ENCODE results near the gene SDR39U1. TPM values are rescaled to one million over a fixed set of nuclear protein-coding genes. Genes with fewer than 3 reads are reported as not detected.

SDR39U1 gene
- total and polyA plus RNA-seq, 4 donors: 24.0 to 163 (median 54.1) TPM

DNA sequence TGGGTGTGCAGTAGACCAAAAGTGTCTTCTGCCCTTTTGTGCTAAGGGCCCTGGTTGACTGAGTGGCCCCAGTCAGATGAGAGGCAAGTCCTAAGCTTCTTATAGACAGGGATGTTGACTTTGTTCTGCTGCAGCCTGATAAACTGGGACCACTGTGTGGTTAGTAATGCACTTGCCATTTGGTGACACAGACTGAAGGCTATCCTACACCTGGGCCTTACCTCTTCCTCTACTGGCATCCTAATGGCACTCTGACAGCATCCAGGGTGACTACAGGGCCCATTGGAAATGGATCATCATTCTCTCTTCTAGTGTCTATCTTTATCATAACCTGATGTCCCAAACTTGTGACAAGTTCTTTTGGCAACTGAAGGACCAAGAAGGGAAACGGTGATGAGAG, 3.3 kb downstream of the SDR39U1 start:
- peaks cover 0 to 11% of the 10 kb centered on the region in 2 donors for H3K36me3 ChIP-seq (ENCODE audit: control insufficient read depth in 1 of 2, insufficient read depth in 2 of 2, low read length in 1 of 2)
- DNase-seq: no peak

DNA sequence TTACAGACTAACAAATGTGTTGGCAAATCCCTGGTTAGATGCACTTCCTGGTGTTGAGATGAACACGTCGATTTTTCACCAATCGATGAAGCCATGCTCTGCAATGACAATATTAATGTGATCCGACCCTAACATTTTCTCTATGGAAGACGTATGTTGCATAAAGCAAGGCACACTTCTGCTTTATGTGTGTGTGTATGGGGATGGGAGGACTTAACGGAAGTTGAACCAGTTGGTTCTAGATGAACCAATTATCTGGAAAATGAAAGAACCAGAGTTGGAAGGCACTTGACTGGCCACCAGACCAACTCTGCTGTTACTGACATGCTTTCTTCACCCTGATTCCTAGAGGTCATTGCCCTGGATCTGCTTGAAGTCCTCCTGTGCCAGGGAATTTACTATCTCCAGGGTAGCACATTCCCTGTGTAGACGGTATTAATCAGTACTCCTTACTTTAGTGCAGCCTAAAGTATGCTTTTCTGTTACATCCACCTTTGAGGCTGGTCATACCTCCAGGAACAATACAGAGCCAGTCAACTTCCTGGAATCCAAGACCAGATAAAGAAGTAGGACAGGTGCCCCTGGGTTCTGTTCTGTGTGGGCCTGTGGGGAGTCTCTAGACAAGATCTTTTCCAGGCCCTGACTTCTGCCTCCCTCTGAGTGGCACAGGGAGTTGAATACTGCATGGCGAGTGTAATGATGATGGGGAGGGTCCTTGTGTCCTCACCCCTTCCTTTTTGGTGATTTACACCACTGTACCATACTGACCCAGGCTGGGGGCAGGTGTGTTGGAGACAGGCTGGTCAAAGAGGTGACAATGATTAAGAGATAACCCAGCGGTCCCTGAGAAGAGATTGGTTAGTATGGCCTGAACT, 4.1 kb downstream of the SDR39U1 start:
- H3K9me3 ChIP-seq (ENCODE audit: control insufficient read depth, low read length): no peaks in the 10 kb centered on the region
- no peaks in the 10 kb centered on the region for H3K4me1 ChIP-seq (ENCODE audit: control insufficient read depth in 1 of 2, insufficient read depth in 2 of 2, low read length in 2 of 2)
- ATAC-seq (ENCODE audit: low FRiP score) (no peak), DNase-seq (no peak)
- no peak overlapping the region for H3K27ac ChIP-seq (ENCODE audit: low read depth in 1 of 2, low read length in 2 of 2)
- no peak overlapping the region for H3K4me3 ChIP-seq (ENCODE audit: low read length in 2 of 2)
- peaks cover 0 to 11% of the 10 kb centered on the region in 2 donors for H3K36me3 ChIP-seq (ENCODE audit: control insufficient read depth in 1 of 2, insufficient read depth in 2 of 2, low read length in 1 of 2)
- 55 to 68% methylated on average over 9 of the region's 9 CpGs for WGBS, 2 donors
- intact Hi-C loops (cut with DNase I): loop anchor here in 1 of 2 donors (10.0 kb wide), 1 partner anchor 324 kb away; the partner anchor contains the start of genes DCAF11 and NRL
- no peaks in the 10 kb centered on the region for H3K27me3 ChIP-seq (ENCODE audit: control insufficient read depth in 1 of 2, insufficient read depth in 2 of 2, low read length in 1 of 2)

More for the DNA sequence above, 3.3 kb downstream of the SDR39U1 start:
- no peaks in the 10 kb centered on the region for H3K9me3 ChIP-seq (ENCODE audit: control insufficient read depth, low read length)
- H3K27me3 ChIP-seq (ENCODE audit: control insufficient read depth in 1 of 2, insufficient read depth in 2 of 2, low read length in 1 of 2): no peaks in the 10 kb centered on the region
- WGBS, 2 donors: 35% methylated on average over 1 of the region's 1 CpG
- no peak for ATAC-seq (ENCODE audit: low FRiP score)
- no peak overlapping the region for H3K4me3 ChIP-seq (ENCODE audit: low read length in 2 of 2)
- no peak overlapping the region for H3K27ac ChIP-seq (ENCODE audit: low read depth in 1 of 2, low read length in 2 of 2)
- intact Hi-C loops (cut with DNase I): loop anchor here in 1 of 2 donors (10.0 kb wide), 1 partner anchor 324 kb away; the partner anchor contains the start of genes DCAF11 and NRL
- no peaks in the 10 kb centered on the region for H3K4me1 ChIP-seq (ENCODE audit: control insufficient read depth in 1 of 2, insufficient read depth in 2 of 2, low read length in 2 of 2)

GRCh38 chr14:24437736-24438067, 4.9 kb downstream of the SDR39U1 start:
- Histone ChIP-seq H3K36me3 (ENCODE audit: control insufficient read depth in 1 of 2, insufficient read depth in 2 of 2, low read length in 1 of 2) (peaks cover 0 to 11% of the 10 kb centered on the region in 2 donors), H3K9me3 (ENCODE audit: control insufficient read depth, low read length) (no peaks in the 10 kb centered on the region), H3K4me3 (ENCODE audit: low read length in 2 of 2) (no peak overlapping the region), H3K27ac (ENCODE audit: low read depth in 1 of 2, low read length in 2 of 2) (no peak overlapping the region), H3K27me3 (ENCODE audit: control insufficient read depth in 1 of 2, insufficient read depth in 2 of 2, low read length in 1 of 2) (no peaks in the 10 kb centered on the region), H3K4me1 (ENCODE audit: control insufficient read depth in 1 of 2, insufficient read depth in 2 of 2, low read length in 2 of 2) (no peaks in the 10 kb centered on the region)
- intact Hi-C loops (cut with DNase I): loop anchor here (2.0 to 10.0 kb wide), 2 partner anchors 105 to 323 kb away; partner anchors contain the start of genes DCAF11 (in 1 of the 2) and NRL (in 1 of the 2)
- DNase-seq (no peak), ATAC-seq (ENCODE audit: low FRiP score) (no peak)
- 69 to 73% methylated on average over 2 of the region's 2 CpGs for WGBS, 2 donors

DNA sequence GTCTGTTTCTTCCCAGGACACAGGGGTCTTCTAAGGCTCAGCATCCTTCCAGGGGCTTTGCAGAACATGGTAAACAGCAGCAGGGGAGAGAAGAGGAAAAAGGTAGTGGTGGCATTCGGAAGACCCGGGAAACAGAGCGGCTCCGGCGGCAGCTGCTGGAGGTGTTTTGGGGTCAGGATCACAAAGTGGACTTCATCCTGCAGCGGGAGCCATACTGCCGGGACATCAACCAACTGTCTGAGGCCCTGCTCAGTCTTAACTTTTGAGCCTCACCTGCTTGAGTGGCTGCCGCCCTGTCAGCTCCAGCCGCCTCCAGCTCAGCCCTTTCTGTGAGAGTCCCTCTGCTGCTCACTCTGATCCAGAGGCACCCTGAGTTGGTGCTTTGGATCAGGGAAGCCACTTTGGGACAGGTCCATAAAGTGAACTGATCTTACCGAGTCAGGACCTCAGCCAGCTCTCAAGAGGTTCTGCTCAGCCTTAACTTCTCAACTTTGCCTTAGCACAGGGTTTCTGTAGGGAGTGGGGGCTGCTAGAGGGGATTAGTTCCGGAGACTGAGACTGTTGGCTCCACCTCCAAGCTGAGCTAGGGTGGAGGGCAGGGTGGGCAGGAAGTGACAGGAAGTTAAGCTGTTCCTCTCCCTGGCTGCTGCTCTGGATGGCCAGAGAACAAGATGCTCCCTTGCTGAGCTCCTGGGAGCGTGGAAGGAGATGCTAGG, 5.4 kb downstream of the SDR39U1 start:
- WGBS, 2 donors: 67 to 68% methylated on average over 12 of the region's 12 CpGs
- peaks cover 0 to 11% of the 10 kb centered on the region in 2 donors for H3K36me3 ChIP-seq (ENCODE audit: control insufficient read depth in 1 of 2, insufficient read depth in 2 of 2, low read length in 1 of 2)
- no peak overlapping the region for H3K4me3 ChIP-seq (ENCODE audit: low read length in 2 of 2)
- ATAC-seq (ENCODE audit: low FRiP score): no peak
- H3K9me3 ChIP-seq (ENCODE audit: control insufficient read depth, low read length): no peaks in the 10 kb centered on the region
- no peak for DNase-seq
- H3K27ac ChIP-seq (ENCODE audit: low read depth in 1 of 2, low read length in 2 of 2): no peak overlapping the region
- intact Hi-C loops (cut with DNase I): loop anchor here (2.0 to 10.0 kb wide), 2 partner anchors 104 to 322 kb away; partner anchors contain the start of genes DCAF11 (in 1 of the 2) and NRL (in 1 of the 2)
- H3K27me3 ChIP-seq (ENCODE audit: control insufficient read depth in 1 of 2, insufficient read depth in 2 of 2, low read length in 1 of 2): no peaks in the 10 kb centered on the region
- H3K4me1 ChIP-seq (ENCODE audit: control insufficient read depth in 1 of 2, insufficient read depth in 2 of 2, low read length in 2 of 2): no peaks in the 10 kb centered on the region

DNA sequence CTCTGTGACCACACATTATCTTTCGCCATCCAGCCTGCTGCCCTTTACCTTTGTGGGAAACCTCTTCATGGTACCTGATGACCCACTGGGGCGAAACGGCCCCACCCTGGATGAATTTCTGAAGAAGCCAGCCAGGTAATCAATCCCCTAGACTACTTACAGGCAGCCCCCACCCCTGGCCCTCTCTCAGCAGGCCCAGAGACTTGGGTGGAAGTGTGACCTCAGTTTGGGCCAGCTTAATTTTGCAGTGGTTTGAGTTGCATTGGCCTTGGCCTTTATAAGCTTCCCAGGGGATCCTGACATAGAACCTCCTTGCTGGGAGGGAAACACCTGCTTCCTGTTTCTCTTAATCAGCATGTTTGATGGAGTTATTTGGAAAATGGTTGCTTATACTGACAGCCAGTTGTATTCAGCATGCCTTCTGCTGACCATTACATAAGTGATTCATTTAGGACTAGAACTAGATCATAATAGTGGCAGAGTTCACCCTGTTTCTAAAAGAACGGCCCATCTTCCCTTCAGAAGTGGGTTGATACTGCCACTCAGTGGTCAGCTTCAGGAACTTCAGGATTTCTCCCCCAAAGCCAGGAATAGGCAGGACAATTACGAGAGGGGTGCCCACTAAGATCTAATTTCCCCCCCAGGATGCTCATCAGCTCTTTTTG, 6.1 kb downstream of the SDR39U1 start:
- peak; percentile 80 for ATAC-seq (ENCODE audit: low FRiP score)
- no peaks in the 10 kb centered on the region for H3K9me3 ChIP-seq (ENCODE audit: control insufficient read depth, low read length)
- DNase-seq: no peak
- no peaks in the 10 kb centered on the region for H3K27me3 ChIP-seq (ENCODE audit: control insufficient read depth in 1 of 2, insufficient read depth in 2 of 2, low read length in 1 of 2)
- intact Hi-C loops (cut with DNase I): loop anchor here (2.0 to 10.0 kb wide), 2 partner anchors 104 to 322 kb away; partner anchors contain the start of genes DCAF11 (in 1 of the 2) and NRL (in 1 of the 2)
- peaks cover 0 to 11% of the 10 kb centered on the region in 2 donors for H3K36me3 ChIP-seq (ENCODE audit: control insufficient read depth in 1 of 2, insufficient read depth in 2 of 2, low read length in 1 of 2)
- WGBS, 2 donors: 50 to 52% methylated on average over 5 of the region's 5 CpGs
- peak overlapping the region in 1 of 2 donors; percentile 42 for H3K27ac ChIP-seq (ENCODE audit: low read depth in 1 of 2, low read length in 2 of 2)
- no peak overlapping the region for H3K4me3 ChIP-seq (ENCODE audit: low read length in 2 of 2)
- no peaks in the 10 kb centered on the region for H3K4me1 ChIP-seq (ENCODE audit: control insufficient read depth in 1 of 2, insufficient read depth in 2 of 2, low read length in 2 of 2)

- Histone ChIP-seq H3K36me3 (ENCODE audit: control insufficient read depth in 1 of 2, insufficient read depth in 2 of 2, low read length in 1 of 2) (peaks cover 0 to 11% of the 10 kb centered on the region in 2 donors), H3K27ac (ENCODE audit: low read depth in 1 of 2, low read length in 2 of 2) (no peak overlapping the region), H3K27me3 (ENCODE audit: control insufficient read depth in 1 of 2, insufficient read depth in 2 of 2, low read length in 1 of 2) (no peaks in the 10 kb centered on the region), H3K4me1 (ENCODE audit: control insufficient read depth in 1 of 2, insufficient read depth in 2 of 2, low read length in 2 of 2) (no peaks in the 10 kb centered on the region), H3K4me3 (ENCODE audit: low read length in 2 of 2) (no peak overlapping the region), H3K9me3 (ENCODE audit: control insufficient read depth, low read length) (no peaks in the 10 kb centered on the region)
- WGBS, 2 donors: 59 to 61% methylated on average over 6 of the region's 6 CpGs
- DNase-seq (no peak), ATAC-seq (ENCODE audit: low FRiP score) (no peak)
- intact Hi-C loops (cut with DNase I): loop anchor here (2.0 to 10.0 kb wide), 2 partner anchors 103 to 321 kb away; partner anchors contain the start of genes DCAF11 (in 1 of the 2) and NRL (in 1 of the 2)
Observed at GRCh38 chr14:24435998-24436354, 6.6 kb downstream of the SDR39U1 start.

GRCh38 chr14:24435192-24435810, 7.3 kb downstream of the SDR39U1 start:
- 74 to 87% methylated on average over 2 of the region's 2 CpGs for WGBS, 2 donors
- no peak overlapping the region for H3K4me3 ChIP-seq (ENCODE audit: low read length in 2 of 2)
- intact Hi-C loops (cut with DNase I): loop anchor here in 1 of 2 donors (10.0 kb wide), 1 partner anchor 320 kb away; the partner anchor contains the start of genes DCAF11 and NRL
- DNase-seq (no peak), ATAC-seq (ENCODE audit: low FRiP score) (no peak)
- peaks cover 0 to 9% of the 10 kb centered on the region in 2 donors for H3K36me3 ChIP-seq (ENCODE audit: control insufficient read depth in 1 of 2, insufficient read depth in 2 of 2, low read length in 1 of 2)
- no peaks in the 10 kb centered on the region for H3K9me3 ChIP-seq (ENCODE audit: control insufficient read depth, low read length)
- no peaks in the 10 kb centered on the region for H3K4me1 ChIP-seq (ENCODE audit: control insufficient read depth in 1 of 2, insufficient read depth in 2 of 2, low read length in 2 of 2)
- no peaks in the 10 kb centered on the region for H3K27me3 ChIP-seq (ENCODE audit: control insufficient read depth in 1 of 2, insufficient read depth in 2 of 2, low read length in 1 of 2)
- H3K27ac ChIP-seq (ENCODE audit: low read depth in 1 of 2, low read length in 2 of 2): no peak overlapping the region

DNA sequence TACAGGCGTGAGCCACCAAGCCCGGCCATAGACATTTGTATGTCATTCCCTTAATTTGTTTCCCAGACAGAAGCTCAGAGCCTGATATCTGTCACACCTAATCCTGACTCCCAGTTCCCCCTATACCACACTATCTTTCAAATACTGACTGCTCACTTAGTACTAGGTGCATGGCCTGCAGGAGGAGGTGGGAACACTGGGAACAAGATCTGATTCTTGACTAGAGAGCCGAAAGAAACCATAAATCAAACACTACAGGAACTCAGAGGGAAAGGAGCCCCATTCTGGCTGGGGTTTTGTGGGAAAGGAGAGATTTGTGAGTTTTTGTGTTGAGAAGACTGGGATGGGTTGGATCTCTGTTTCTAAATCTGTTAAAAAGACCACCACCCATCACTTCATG, 7.9 kb downstream of the SDR39U1 start:
- ATAC-seq (ENCODE audit: low FRiP score) (no peak), DNase-seq (no peak)
- H3K27ac ChIP-seq (ENCODE audit: low read depth in 1 of 2, low read length in 2 of 2): no peak overlapping the region
- intact Hi-C loops (cut with DNase I): loop anchor here in 1 of 2 donors (5.0 to 10.0 kb wide), 2 partner anchors 197 to 320 kb away; partner anchors contain the start of genes DCAF11 and NRL
- H3K27me3 ChIP-seq (ENCODE audit: control insufficient read depth in 1 of 2, insufficient read depth in 2 of 2, low read length in 1 of 2): no peaks in the 10 kb centered on the region
- H3K36me3 ChIP-seq (ENCODE audit: control insufficient read depth in 1 of 2, insufficient read depth in 2 of 2, low read length in 1 of 2): peaks cover 0 to 7% of the 10 kb centered on the region in 2 donors
- no peaks in the 10 kb centered on the region for H3K9me3 ChIP-seq (ENCODE audit: control insufficient read depth, low read length)
- no peaks in the 10 kb centered on the region for H3K4me1 ChIP-seq (ENCODE audit: control insufficient read depth in 1 of 2, insufficient read depth in 2 of 2, low read length in 2 of 2)
- H3K4me3 ChIP-seq (ENCODE audit: low read length in 2 of 2): no peak overlapping the region
- 65 to 68% methylated on average over 3 of the region's 3 CpGs for WGBS, 2 donors
